ENCODE data around the gene NOS1AP. TPM values are rescaled to one million over a fixed set of nuclear protein-coding genes. Genes with fewer than 3 reads are reported as not detected.

The NOS1AP gene
- total RNA-seq, 1 experiment from 2014 or later: 5.3 TPM

GRCh38 chr1:162088281-162088969 is 18.9 kb downstream of the NOS1AP start (continued):
- no peak for TF ChIP-seq YY1 (IDR thresholded peaks at IDR 0.05; ENCODE audit: extremely low read depth, insufficient replicate concordance, low read depth, low read length)
- TF ChIP-seq EZH2 (IDR thresholded peaks at IDR 0.05): no peak
- TF ChIP-seq JUND (IDR thresholded peaks at IDR 0.05): no peak

GRCh38 chr1:162089748-162090147 is 20.3 kb downstream of the NOS1AP start:
- DNase-seq (ENCODE audit: low read depth, low spot score): no peak
- intact Hi-C loops (cut with micrococcal nuclease): no loop called here
- no peak overlapping the region for H2AFZ ChIP-seq (ENCODE audit: low read depth, low read length, poor library complexity, severe bottlenecking)
- ATAC-seq: no peak
- H3K9me2 ChIP-seq (ENCODE audit: insufficient read depth): no peaks in the 10 kb centered on the region
- no peak overlapping the region for H3K27ac ChIP-seq (ENCODE audit: low read depth, low read length)
- no TSS peak for BruUV-seq (replicated peaks)
- no peak overlapping the region for H3K4me2 ChIP-seq (ENCODE audit: low read length)
- RAD21 ChIA-PET (ENCODE audit: low non-redundant PET in 1 of 2, low total read pairs in 2 of 2, uncharacterized antibody in 2 of 2, unreplicated experiment in 2 of 2): no interaction called here
- CTCF ChIA-PET: no interaction called here
- peaks cover 23 to 27% of the 10 kb centered on the region in 2 experiments for H3K4me1 ChIP-seq (ENCODE audit: control insufficient read depth in 1 of 2, insufficient read depth in 2 of 2, low read length in 2 of 2)
- H3K9ac ChIP-seq (ENCODE audit: low read length): no peak overlapping the region
- no peaks in the 10 kb centered on the region for H3K27me3 ChIP-seq (ENCODE audit: insufficient read depth, low read length)
- no peaks in the 10 kb centered on the region for H3K79me2 ChIP-seq (ENCODE audit: insufficient read depth, low read length)
- TF ChIP-seq SP1 (IDR thresholded peaks at IDR 0.05; ENCODE audit: low read depth) (no peak), REST (IDR thresholded peaks at IDR 0.05; ENCODE audit: low read depth) (no peak)
- H3K36me3 ChIP-seq (ENCODE audit: control insufficient read depth in 1 of 2, insufficient read depth in 2 of 2, low read length in 2 of 2): no peaks in the 10 kb centered on the region
- H4K20me1 ChIP-seq (ENCODE audit: insufficient read depth): no peaks in the 10 kb centered on the region
- POLR2A ChIA-PET: no interaction called here
- H3K4me3 ChIP-seq (replicated peaks in 1 of 2; ENCODE audit: low read depth in 1 of 2, low read length in 2 of 2): no peak overlapping the region
- no peaks in the 10 kb centered on the region for H3K9me3 ChIP-seq (ENCODE audit: control insufficient read depth in 1 of 2, insufficient read depth in 1 of 2, low read depth in 1 of 2, low read length in 2 of 2)
